Activated CD4-positive, alpha-beta T cell treated with anti-CD3 and anti-CD28 coated beads, Interleukin-2, amount 10 ng/mL, durations not matched to agents 24 days and 14 days (primary cell): ENCODE results near the gene MAPK8. TPM values are rescaled to one million over a fixed set of nuclear protein-coding genes. Genes with fewer than 3 reads are reported as not detected.

ENCODE experiments used
- DNase-seq: peaks from one replicate; pipeline ENCODE4 v3.0.0; 2022
- H3K27ac Mint-ChIP-seq: one replicate; pipeline ENCODE4 v1.8.0; 2022; ENCODE audit warnings: mild to moderate bottlenecking, mixed read lengths
- H3K27me3 Mint-ChIP-seq: one replicate; pipeline ENCODE4 v1.8.0; 2022; ENCODE audit warnings: mixed read lengths
- H3K36me3 Mint-ChIP-seq: one replicate; pipeline ENCODE4 v1.8.0; 2022; ENCODE audit warnings: low read depth, mild to moderate bottlenecking, mixed read lengths
- H3K4me1 Mint-ChIP-seq: one replicate; pipeline ENCODE4 v1.8.0; 2021; ENCODE audit warnings: mixed read lengths
- H3K4me3 Mint-ChIP-seq: one replicate; pipeline ENCODE4 v1.8.0; 2022; ENCODE audit warnings: mild to moderate bottlenecking, moderate library complexity, mixed read lengths
- H3K9me3 Mint-ChIP-seq: one replicate; pipeline ENCODE4 v1.8.0; 2021; ENCODE audit warnings: mixed read lengths
- intact Hi-C: fragments of 100-400 bp; cut with micrococcal nuclease; formaldehyde crosslinking; loops from one replicate; pipeline ENCODE4 v1.15.1; 2023
- total RNA-seq: library from RNA; stranded (reverse); gene quantifications from 2 replicates; pipeline ENCODE4 v1.2.3, GENCODE V29; 2022

Gene MAPK8
- total RNA-seq, 1 donor from 2014 or later, result 46.4 TPM

DNA sequence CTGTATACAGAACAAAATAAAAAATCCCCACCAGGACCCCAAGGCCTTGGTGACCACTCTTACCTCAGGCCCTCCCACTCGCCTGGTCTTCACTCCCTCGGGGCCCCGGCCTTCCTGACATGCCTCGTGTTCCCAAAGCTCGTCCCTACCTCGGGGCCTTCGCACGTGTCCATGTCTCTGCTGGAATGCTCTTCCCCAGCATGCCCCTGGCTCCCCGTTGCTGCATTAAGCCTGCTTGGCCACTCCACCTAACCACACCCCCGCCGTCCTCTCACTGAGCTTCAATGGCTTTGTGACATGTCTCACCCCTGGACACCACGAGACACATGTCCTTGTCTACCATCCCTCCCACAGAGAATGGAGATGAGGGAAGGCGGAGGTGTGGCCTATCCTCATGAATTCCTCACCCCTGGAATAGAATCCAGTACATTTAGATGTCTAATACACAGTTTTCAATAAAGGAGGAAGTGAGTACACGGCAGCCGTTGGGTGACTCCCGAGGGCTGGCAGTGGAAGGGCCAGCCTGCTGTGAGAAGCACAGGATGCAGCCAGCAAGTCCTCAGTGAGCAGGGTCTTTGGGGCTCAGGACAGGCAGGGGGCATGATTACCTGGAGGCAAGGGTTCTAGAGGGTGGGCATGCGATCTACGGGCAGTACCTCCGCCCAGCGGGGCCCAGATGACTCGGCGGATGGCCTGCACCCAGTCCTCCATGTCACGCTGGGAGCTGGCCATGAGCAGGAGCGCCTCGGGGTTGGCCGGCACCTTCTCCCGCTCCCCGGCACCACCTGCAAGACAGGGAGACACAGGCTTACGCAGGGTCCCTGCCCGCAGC, 172.7 kb downstream of the MAPK8 start:
- no peaks in the 10 kb centered on the region for H3K4me1 Mint-ChIP-seq
- H3K27ac Mint-ChIP-seq, result no peak overlapping the region
- intact Hi-C loops, result no loop called here
- no peak overlapping the region for H3K4me3 Mint-ChIP-seq
- H3K36me3 Mint-ChIP-seq, result no peaks in the 10 kb centered on the region
- H3K27me3 Mint-ChIP-seq, result peaks cover 21% of the 10 kb centered on the region
- DNase-seq, result no peak
- H3K9me3 Mint-ChIP-seq, result no peaks in the 10 kb centered on the region

DNA sequence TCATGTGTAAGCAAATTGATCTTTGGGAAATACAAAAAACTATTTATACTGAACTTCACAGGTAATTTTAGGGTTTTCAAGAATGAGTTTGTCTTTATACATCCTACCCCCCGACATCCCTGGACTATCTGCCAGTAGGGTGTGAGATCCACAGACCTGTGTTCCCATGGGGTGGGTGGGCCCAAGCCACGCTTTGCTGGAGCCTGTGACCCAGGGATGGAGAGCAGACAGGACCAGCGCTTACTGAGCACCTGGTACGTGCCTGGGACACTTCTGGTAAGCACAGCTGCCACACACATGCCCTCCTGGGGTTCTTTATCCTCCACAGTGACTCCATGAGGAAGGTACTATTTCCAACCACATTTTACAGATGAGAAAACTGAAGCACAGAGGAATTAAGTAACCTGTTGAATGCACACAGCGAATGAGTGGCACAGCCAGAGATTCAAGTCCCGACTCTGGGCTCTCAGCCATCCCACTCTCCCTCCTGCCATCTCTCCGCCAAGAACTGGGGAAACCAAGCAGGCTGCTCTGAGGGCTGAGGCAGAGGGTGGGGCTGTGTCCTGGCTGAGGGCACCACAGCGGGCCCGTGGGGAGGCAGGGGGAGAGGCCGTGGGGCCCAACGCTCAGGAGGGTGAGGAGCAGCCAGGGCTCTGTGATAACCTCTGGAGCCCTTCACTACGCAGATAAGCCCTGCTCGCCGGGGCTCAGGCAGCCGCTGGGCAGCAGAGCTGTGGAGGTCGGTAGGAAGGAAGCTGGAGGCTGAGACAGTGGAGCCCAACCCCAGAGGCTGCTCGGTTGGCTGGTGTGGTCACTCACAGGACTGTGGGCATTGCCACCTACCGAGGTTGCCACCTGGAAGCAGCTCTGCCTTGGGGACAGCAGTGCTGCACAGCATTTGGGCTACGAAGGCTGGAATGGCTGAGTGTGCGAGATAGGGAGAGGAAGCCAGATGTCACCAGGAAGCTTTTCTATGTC, 174.2 kb downstream of the MAPK8 start:
- H3K4me3 Mint-ChIP-seq, result no peak overlapping the region
- intact Hi-C loops, result no loop called here
- no peaks in the 10 kb centered on the region for H3K4me1 Mint-ChIP-seq
- no peak overlapping the region for H3K27ac Mint-ChIP-seq
- H3K27me3 Mint-ChIP-seq, result peaks cover 28% of the 10 kb centered on the region
- H3K36me3 Mint-ChIP-seq, result no peaks in the 10 kb centered on the region
- DNase-seq, result no peak
- H3K9me3 Mint-ChIP-seq, result no peaks in the 10 kb centered on the region

DNA sequence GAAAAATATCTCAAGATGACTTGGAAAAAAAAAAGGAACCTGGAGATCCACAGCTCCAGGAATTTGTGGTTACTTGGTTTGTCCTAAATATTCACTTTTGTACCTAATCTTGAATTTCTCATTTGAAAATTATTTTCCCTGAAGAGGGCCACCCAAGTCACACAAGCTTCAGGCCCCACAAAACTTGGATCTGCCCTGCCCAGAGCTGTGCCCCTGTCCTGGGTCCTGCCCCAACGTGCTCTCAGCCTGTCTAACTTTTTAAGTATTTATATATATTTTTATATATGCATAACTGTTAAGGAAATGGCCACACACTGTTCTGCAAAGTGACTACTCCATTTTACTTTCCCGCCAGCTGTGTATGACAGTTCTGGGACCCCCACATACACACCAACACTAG, 174.9 kb downstream of the MAPK8 start:
- H3K27me3 Mint-ChIP-seq, result peaks cover 32% of the 10 kb centered on the region
- no peak overlapping the region for H3K4me3 Mint-ChIP-seq
- H3K9me3 Mint-ChIP-seq, result no peaks in the 10 kb centered on the region
- no peaks in the 10 kb centered on the region for H3K4me1 Mint-ChIP-seq
- no peaks in the 10 kb centered on the region for H3K36me3 Mint-ChIP-seq
- H3K27ac Mint-ChIP-seq, result no peak overlapping the region
- no peak for DNase-seq
- intact Hi-C loops, result no loop called here

DNA sequence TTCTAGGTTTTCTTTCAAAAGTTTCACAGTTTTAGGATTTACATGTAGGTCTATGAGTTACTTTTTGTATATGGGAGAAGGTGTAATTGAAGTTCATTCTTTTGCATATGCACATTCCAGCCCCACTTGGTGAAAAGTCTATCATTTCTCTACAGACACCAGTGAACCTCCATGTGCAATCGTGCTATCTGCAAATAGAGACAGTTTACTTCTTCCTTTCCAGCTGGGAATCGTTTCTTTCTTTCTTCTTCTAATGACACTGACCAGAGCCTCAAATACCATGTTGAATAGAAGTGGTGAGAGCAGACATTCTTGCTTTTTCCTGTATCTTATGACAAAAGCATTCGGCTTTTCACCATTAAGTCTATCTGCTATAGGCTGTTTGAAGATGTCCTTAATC, 175.7 kb downstream of the MAPK8 start:
- intact Hi-C loops, result no loop called here
- no peaks in the 10 kb centered on the region for H3K36me3 Mint-ChIP-seq

DNA sequence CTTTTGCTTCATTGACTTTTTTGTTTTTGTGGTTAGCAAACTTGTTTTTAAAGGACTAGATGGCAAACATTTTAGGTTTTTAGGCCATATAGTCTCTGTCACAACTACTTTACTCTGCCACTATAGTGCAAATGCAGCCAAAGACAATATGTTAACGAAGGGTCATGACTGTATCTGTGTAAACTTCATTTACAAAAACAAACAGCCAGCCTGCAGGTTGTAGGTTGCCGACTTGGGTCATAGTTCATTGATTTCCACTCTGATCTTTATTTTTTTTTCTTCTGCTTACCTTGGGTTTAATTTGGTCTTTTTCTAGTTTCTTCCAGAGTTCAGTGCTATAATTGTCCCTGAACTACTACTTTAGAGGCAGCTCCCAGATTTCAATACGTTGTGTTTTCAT, 178.4 kb downstream of the MAPK8 start:
- Mint-ChIP-seq H3K27me3 (peaks cover 38% of the 10 kb centered on the region), H3K4me1 (no peaks in the 10 kb centered on the region), H3K4me3 (no peak overlapping the region), H3K9me3 (no peaks in the 10 kb centered on the region), H3K36me3 (no peaks in the 10 kb centered on the region), H3K27ac (no peak overlapping the region)
- no peak for DNase-seq
- intact Hi-C loops, result no loop called here

More for the DNA sequence above, 175.7 kb downstream of the MAPK8 start:
- H3K4me3 Mint-ChIP-seq, result no peak overlapping the region
- peaks cover 34% of the 10 kb centered on the region for H3K27me3 Mint-ChIP-seq
- no peak overlapping the region for H3K27ac Mint-ChIP-seq
- no peaks in the 10 kb centered on the region for H3K9me3 Mint-ChIP-seq
- no peaks in the 10 kb centered on the region for H3K4me1 Mint-ChIP-seq
- no peak for DNase-seq

DNA sequence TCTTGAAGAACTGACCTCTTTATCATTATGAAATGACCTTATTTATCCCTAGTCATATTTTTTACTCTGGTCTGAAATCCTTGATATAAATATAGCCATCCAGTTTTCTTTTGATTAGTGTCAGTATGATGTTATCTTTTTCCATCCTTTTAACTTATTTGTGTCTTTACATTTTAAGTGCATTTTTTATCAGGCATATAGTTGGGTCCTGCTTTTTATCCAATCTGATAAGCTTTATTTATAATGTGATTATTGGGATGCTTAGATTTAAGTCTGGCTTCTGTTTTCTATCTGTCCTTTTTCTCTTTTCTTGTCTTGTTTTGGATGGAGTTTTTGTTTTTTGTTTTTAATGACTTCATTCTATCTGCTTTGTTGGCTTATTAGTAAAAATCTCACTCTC, 179.2 kb downstream of the MAPK8 start:
- no peaks in the 10 kb centered on the region for H3K9me3 Mint-ChIP-seq
- intact Hi-C loops, result no loop called here
- H3K4me3 Mint-ChIP-seq, result no peak overlapping the region
- no peaks in the 10 kb centered on the region for H3K36me3 Mint-ChIP-seq
- H3K27ac Mint-ChIP-seq, result no peak overlapping the region
- DNase-seq, result no peak
- H3K27me3 Mint-ChIP-seq, result peaks cover 38% of the 10 kb centered on the region
- no peaks in the 10 kb centered on the region for H3K4me1 Mint-ChIP-seq

DNA sequence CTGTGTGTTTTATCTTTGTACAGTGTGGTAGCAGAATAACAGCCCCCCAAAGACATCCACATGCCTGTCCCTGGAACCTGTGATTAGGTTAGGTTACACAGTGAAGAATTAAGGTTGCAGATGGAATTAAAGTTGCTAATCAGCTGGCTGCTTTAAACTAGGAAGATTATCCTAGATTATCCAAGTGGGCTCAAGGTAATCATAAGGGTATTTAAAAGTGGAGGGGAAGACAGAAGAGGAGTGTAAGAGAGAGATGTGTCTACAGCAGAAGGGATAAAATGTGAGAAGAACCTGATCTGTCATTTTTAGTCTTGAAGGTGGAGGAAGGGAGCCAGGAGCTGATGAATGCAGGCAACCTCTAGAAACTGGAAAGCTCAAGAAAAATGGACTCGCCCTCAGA, 180.8 kb downstream of the MAPK8 start:
- Mint-ChIP-seq H3K36me3 (no peaks in the 10 kb centered on the region), H3K4me1 (no peaks in the 10 kb centered on the region), H3K9me3 (no peaks in the 10 kb centered on the region), H3K4me3 (no peak overlapping the region), H3K27ac (no peak overlapping the region), H3K27me3 (peaks cover 35% of the 10 kb centered on the region)
- intact Hi-C loops, result no loop called here
- no peak for DNase-seq

Other genes starting within 250 kb of the MAPK8 start
- gene FRMPD2, start 32.0 kb upstream of the MAPK8 start, total RNA-seq, result not detected in 2 replicates